Astrocyte of the spinal cord (primary cell): Measurements from ENCODE around the gene PRKCE.

ENCODE experiments used
- DNase-seq: peaks from one replicate; pipeline ENCODE4 v3.0.0; 2011; ENCODE audit warnings: low read depth, low spot score
- H3K4me3 ChIP-seq: 2 replicates; pipeline ENCODE4 v1.5.1; 2011; ENCODE audit warnings: low read depth, mild to moderate bottlenecking, low read length, moderate library complexity
- CTCF ChIP-seq: IDR thresholded peaks from 2 replicates; pipeline ENCODE4 v1.5.1; 2012; ENCODE audit warnings: low read depth, mild to moderate bottlenecking, low read length, inconsistent platforms
- in situ Hi-C: cut with HindIII; loops from 2 replicates; pipeline ENCODE4 v1.10.0; 2017; ENCODE audit warnings: low sequenced_read_pairs

The PRKCE gene

GRCh38 chr2:46167924-46168323 is 516.4 kb downstream of the PRKCE start:
- TF ChIP-seq CTCF = no peak
- no peak for DNase-seq
- in situ Hi-C loops = no loop called here
- H3K4me3 ChIP-seq = no peak overlapping the region

GRCh38 chr2:46169467-46169866 is 518.0 kb downstream of the PRKCE start:
- TF ChIP-seq CTCF = no peak
- in situ Hi-C loops = no loop called here
- no peak for DNase-seq
- no peak overlapping the region for H3K4me3 ChIP-seq

DNA sequence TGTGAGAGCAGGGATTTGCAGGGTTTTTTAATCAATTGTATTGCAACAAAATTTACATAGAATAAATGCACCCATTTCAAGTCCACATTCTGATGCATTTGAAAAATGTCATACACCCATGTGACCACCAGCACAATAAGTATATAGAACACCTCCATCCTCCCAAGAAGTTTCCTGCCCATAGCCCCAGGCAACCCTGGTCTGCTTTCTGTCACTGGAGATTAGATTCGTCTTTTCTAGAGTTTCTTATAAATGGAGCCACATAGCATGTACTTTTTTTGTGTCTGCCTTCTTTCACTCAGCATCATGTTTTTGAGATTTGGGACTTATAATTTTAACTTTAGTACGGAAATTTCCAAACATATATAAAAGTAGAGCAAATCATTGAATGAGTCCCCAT is 518.6 kb downstream of the PRKCE start:
- H3K4me3 ChIP-seq = no peak overlapping the region
- no peak for TF ChIP-seq CTCF
- in situ Hi-C loops = no loop called here
- DNase-seq = no peak

GRCh38 chr2:46170611-46171350 is 519.3 kb downstream of the PRKCE start:
- DNase-seq = no peak

GRCh38 chr2:46171411-46171953 is 520.0 kb downstream of the PRKCE start:
- no peak for TF ChIP-seq CTCF
- in situ Hi-C loops = no loop called here
- peak; percentile 86 for DNase-seq
- H3K4me3 ChIP-seq = no peak overlapping the region

More at GRCh38 chr2:46170611-46171350, 519.3 kb downstream of the PRKCE start:
- in situ Hi-C loops = no loop called here
- H3K4me3 ChIP-seq = no peak overlapping the region
- TF ChIP-seq CTCF = no peak

- TF ChIP-seq CTCF = no peak
- DNase-seq = no peak
- H3K4me3 ChIP-seq = no peak overlapping the region
- in situ Hi-C loops = no loop called here
Observed at GRCh38 chr2:46171996-46172546, 520.6 kb downstream of the PRKCE start.
